Skin of body (tissue), 2 donors: ENCODE results near the gene PRDX1. TPM values are rescaled to one million over a fixed set of nuclear protein-coding genes. Genes with fewer than 3 reads are reported as not detected.

ENCODE experiments used
- DNase-seq: peaks from one replicate; lab custom pipeline; 2025; lab: John Stamatoyannopoulos, UW
- total RNA-seq: library from RNA; depleted of rRNA; stranded (reverse); fragments of >200 nt; gene quantifications from one replicate; pipeline ENCODE4 v1.2.3, GENCODE V29; 2014

The PRDX1 gene
- total RNA-seq, 1 donor from 2014 or later: 187 TPM

DNA sequence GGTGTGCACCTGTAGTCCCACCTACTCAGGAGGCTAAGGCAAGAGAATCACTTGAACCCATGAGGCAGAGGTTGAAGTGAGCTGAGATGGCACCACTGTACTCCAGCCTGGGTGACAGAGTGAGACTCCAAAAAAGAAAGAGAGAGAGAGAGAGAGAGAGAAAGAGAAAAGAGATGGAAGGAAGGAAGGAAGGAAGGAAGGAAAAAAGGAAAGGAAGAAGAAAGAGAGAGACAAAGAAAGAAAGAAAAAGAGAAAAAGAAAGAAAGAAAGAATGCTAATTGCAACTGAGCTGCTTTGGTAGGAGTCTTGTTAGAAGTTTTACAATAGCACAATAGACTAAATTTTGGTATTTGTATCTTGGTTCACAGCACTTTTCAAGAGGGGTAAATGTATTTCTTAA, 56.4 kb downstream of the PRDX1 start:
- DNase-seq: no peak

Other genes starting within 250 kb of the PRDX1 start
- gene HPDL, start 195.0 kb downstream of the PRDX1 start, total RNA-seq: 0.89 TPM
- gene TOE1, start 181.7 kb downstream of the PRDX1 start, total RNA-seq: 5.0 TPM
- gene MUTYH, start 181.4 kb downstream of the PRDX1 start, total RNA-seq: 10.9 TPM
- gene TESK2, start 30.7 kb downstream of the PRDX1 start, total RNA-seq: 7.4 TPM
- 0.30 TPM for gene CCDC163, start 21.8 kb downstream of the PRDX1 start, total RNA-seq
- 2.1 TPM for gene MMACHC, start 21.6 kb downstream of the PRDX1 start, total RNA-seq
- 81.1 TPM for gene AKR1A1, start 28.9 kb upstream of the PRDX1 start, total RNA-seq
- 67.5 TPM for gene NASP, start 62.2 kb upstream of the PRDX1 start, total RNA-seq
- gene CCDC17, start 102.2 kb upstream of the PRDX1 start, total RNA-seq: 0.79 TPM
- gene GPBP1L1, start 164.6 kb upstream of the PRDX1 start, total RNA-seq: 119 TPM
- gene TMEM69, start 166.3 kb upstream of the PRDX1 start, total RNA-seq: 12.9 TPM
- 14.4 TPM for gene IPP, start 228.8 kb upstream of the PRDX1 start, total RNA-seq